Kidney (tissue), 14 donors: Measurements from ENCODE around the gene PLEKHA4. TPM values are rescaled to one million over a fixed set of nuclear protein-coding genes. Genes with fewer than 3 reads are reported as not detected.

Source experiments
- DNase-seq, 5 donors: peaks; one replicate each; pipeline ENCODE4 v3.0.0-alpha.2; 2013 to 2020
- FAIRE-seq: peaks from 2 replicates; lab custom pipeline; 2012; peaks lifted over from hg19 to GRCh38; lab: Jason Lieb, UNC
- H3K27ac ChIP-seq, 2 donors: one replicate each; pipeline ENCODE4 v1.7.0; 2013; ENCODE audit warnings: low read depth in 2 of 2, low read length in 2 of 2, inconsistent platforms in 1 of 2
- H3K27me3 ChIP-seq: one replicate; pipeline ENCODE4 v1.7.1; 2013; ENCODE audit warnings: low read length, inconsistent platforms; ENCODE audit not compliant: control insufficient read depth, insufficient read depth
- H3K36me3 ChIP-seq, 3 donors: one replicate each; pipeline versions ENCODE4 v1.7.0 to v1.7.1; 2013; ENCODE audit warnings: low read length in 3 of 3, control low read depth in 1 of 3, inconsistent platforms in 1 of 3; ENCODE audit not compliant: insufficient read depth in 3 of 3, control insufficient read depth in 2 of 3
- H3K4me1 ChIP-seq, 3 donors: one replicate each; pipeline versions ENCODE4 v1.7.0 to v1.7.1; 2013; ENCODE audit warnings: low read length in 3 of 3, inconsistent platforms in 1 of 3, low read depth in 1 of 3; ENCODE audit not compliant: control insufficient read depth in 2 of 3, insufficient read depth in 2 of 3
- H3K4me3 ChIP-seq, 3 donors: one replicate each; pipeline versions ENCODE4 v1.7.0 to v1.8.1; 2013; ENCODE audit warnings: low read length in 3 of 3, control low read depth in 1 of 3, inconsistent platforms in 1 of 3
- H3K9ac ChIP-seq, 3 donors: one replicate each; pipeline versions ENCODE4 v1.7.0 to v1.7.1; 2013; ENCODE audit warnings: low read length in 3 of 3, control low read depth in 1 of 3, inconsistent platforms in 1 of 3
- H3K9me3 ChIP-seq, 3 donors: one replicate each; pipeline versions ENCODE4 v1.7.0 to v1.7.1; 2013; ENCODE audit warnings: low read length in 3 of 3, control low read depth in 1 of 3, inconsistent platforms in 1 of 3; ENCODE audit not compliant: control insufficient read depth in 2 of 3, insufficient read depth in 1 of 3
- intact Hi-C: fragments of 100-400 bp; cut with DNase I; formaldehyde crosslinking; loops from one replicate; pipeline ENCODE4 v1.11.1; 2022
- polyA plus RNA-seq: library from polyadenylated mRNA; stranded (reverse); fragments of 350-450 nt; fragmentation: Illumina TruSeq; extraction: RNeasy Lipid Tissue Mini Kit (QIAGEN cat#74804); gene quantifications from one replicate; pipeline ENCODE4 v1.2.3, GENCODE V29; 2014; ENCODE audit warnings: low read depth, low replicate concordance; ENCODE audit not compliant: insufficient read depth
- total RNA-seq: library from RNA; stranded (reverse); fragmentation: NEBNext Ultra II Directional; extraction: Animal tissue kit (Norgen Biotek cat#: 25700); gene quantifications from one replicate; pipeline ENCODE4 v1.2.1, GENCODE V29; 2021
- TF ChIP-seq, protein P1 (sequence below): IDR thresholded peaks from 3 replicates; pipeline ENCODE4 v1.5.1; 2012; ENCODE audit warnings: mild to moderate bottlenecking, moderate library complexity, borderline replicate concordance; ENCODE audit not compliant: insufficient read depth; ENCODE audit errors: extremely low read depth
- donor health status: control.
- donor health status: control.
- donor health status: control.
- donor health status: control.
- donor health status: control.
- donor health status: DM: yes; HTN: yes; CAD: no.
- donor health status: Normal renal cell carcinoma (clear cell type).

Gene PLEKHA4
- total and polyA plus RNA-seq, 2 donors from 2014 or later: 22.9 to 79.1 TPM

DNA sequence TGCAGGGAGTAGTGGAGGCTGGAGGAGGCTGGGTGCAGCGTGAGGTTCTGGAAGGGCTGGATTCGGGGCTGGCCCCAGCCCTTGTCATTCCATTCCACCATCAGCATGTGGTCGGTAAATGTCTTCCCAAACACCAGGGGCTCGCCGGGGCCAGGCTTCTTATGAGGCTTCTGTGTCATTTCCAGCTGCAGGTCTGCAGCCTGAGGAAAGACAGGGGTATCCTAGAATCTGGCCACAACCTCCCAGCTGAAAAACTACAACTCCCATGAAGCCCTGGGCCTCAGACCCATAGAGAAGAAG is 61.9 kb downstream of the PLEKHA4 start:
- FAIRE-seq: no peak
- H3K9me3 ChIP-seq: no peaks in the 10 kb centered on the region
- TF ChIP-seq, protein P1, sequence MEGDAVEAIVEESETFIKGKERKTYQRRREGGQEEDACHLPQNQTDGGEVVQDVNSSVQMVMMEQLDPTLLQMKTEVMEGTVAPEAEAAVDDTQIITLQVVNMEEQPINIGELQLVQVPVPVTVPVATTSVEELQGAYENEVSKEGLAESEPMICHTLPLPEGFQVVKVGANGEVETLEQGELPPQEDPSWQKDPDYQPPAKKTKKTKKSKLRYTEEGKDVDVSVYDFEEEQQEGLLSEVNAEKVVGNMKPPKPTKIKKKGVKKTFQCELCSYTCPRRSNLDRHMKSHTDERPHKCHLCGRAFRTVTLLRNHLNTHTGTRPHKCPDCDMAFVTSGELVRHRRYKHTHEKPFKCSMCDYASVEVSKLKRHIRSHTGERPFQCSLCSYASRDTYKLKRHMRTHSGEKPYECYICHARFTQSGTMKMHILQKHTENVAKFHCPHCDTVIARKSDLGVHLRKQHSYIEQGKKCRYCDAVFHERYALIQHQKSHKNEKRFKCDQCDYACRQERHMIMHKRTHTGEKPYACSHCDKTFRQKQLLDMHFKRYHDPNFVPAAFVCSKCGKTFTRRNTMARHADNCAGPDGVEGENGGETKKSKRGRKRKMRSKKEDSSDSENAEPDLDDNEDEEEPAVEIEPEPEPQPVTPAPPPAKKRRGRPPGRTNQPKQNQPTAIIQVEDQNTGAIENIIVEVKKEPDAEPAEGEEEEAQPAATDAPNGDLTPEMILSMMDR: no peak
- peak overlapping the region in 1 of 3 donors; percentile 53 for H3K9ac ChIP-seq
- H3K36me3 ChIP-seq: no peaks in the 10 kb centered on the region
- peaks cover 0 to 5% (median 0%) of the 10 kb centered on the region in 3 donors for H3K4me1 ChIP-seq
- peak overlapping the region in 2 of 3 donors; percentile 49 to 68 for H3K4me3 ChIP-seq
- peak in 2 of 5 donors; percentile 63 to 68 for DNase-seq
- no peak overlapping the region for H3K27ac ChIP-seq
- H3K27me3 ChIP-seq: no peaks in the 10 kb centered on the region
- intact Hi-C loops: no loop called here

DNA sequence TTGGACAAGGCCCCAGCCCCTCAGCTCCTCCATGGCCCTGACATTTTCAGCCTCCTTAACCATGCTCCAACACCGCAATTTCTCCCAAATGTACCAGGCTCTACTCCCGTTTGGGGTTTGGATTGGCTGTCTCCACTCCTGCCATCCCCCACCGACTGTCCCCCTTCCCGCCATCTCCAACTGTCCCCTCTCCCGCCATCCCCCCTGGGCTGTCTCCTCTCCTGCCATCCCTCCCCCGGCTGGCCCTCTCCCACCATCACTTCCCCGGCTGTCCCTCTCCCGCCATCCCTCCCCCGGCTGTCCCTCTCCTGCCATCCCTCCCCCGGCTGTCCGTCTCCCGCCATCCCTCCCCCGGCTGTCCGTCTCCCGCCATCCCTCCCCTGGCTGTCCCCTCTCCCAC is 63.0 kb downstream of the PLEKHA4 start:
- Histone ChIP-seq H3K36me3 (no peaks in the 10 kb centered on the region), H3K27ac (no peak overlapping the region), H3K4me1 (peaks cover 0 to 5% (median 0%) of the 10 kb centered on the region in 3 donors), H3K27me3 (no peaks in the 10 kb centered on the region), H3K4me3 (no peak overlapping the region), H3K9ac (no peak overlapping the region), H3K9me3 (no peaks in the 10 kb centered on the region)
- DNase-seq (no peak), FAIRE-seq (no peak)
- intact Hi-C loops: no loop called here
- TF ChIP-seq, protein P1: no peak

DNA sequence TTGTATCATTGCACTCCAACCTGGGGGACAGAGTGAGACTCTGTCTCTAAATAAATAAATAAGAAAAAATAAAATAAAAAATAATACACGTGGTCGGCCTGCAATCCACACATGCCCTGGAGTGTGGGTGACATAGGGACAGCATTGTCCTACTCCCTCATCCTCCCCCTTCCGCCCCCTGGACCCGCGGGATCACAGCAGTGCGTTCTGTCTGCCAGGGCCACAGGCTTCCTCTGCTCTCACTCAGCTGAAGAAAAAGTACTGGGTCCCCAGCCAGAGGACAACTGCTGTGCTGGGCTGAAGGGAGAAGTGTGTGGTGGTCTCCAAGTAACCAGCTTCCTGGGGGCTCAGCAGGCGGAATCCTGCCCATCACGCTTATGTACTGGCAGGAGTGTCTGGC is 63.9 kb downstream of the PLEKHA4 start:
- TF ChIP-seq, protein P1: no peak

DNA sequence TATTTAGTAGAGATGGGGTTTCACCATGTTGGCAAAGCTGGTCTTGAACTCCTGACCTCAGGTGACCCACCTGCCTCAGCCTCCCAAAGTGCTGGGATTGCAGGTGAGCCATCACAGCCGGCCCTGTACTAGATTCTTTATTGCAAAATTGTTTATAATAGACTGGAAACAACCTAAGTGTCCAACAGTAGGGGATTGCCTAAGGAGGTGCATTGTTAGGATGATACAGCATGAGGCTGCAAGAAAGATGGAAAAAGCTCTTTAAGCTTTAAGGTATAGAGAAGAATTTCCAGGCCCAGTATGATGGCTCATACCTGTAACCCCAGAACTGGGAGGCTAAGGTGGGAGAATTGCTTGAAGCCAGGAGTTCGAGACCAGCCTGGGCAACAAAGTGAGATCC is 65.8 kb downstream of the PLEKHA4 start:
- TF ChIP-seq, protein P1: no peak
- DNase-seq: no peak
- intact Hi-C loops: no loop called here
- Histone ChIP-seq H3K36me3 (no peaks in the 10 kb centered on the region), H3K4me1 (no peaks in the 10 kb centered on the region), H3K27me3 (no peaks in the 10 kb centered on the region), H3K9me3 (no peaks in the 10 kb centered on the region), H3K27ac (no peak overlapping the region), H3K4me3 (no peak overlapping the region), H3K9ac (no peak overlapping the region)
- FAIRE-seq: no peak

More for the DNA sequence above, 63.9 kb downstream of the PLEKHA4 start:
- no peak for FAIRE-seq
- no peak for DNase-seq
- intact Hi-C loops: no loop called here
- Histone ChIP-seq H3K36me3 (no peaks in the 10 kb centered on the region), H3K27ac (no peak overlapping the region), H3K9me3 (no peaks in the 10 kb centered on the region), H3K4me1 (no peaks in the 10 kb centered on the region), H3K4me3 (no peak overlapping the region), H3K27me3 (no peaks in the 10 kb centered on the region), H3K9ac (no peak overlapping the region)
